ENCODE results near the gene DNAH7. TPM values are rescaled to one million over a fixed set of nuclear protein-coding genes. Genes with fewer than 3 reads are reported as not detected.

DNAH7 gene
- total RNA-seq, 1 donor from 2014 or later: 9.2 TPM

- H3K4me3 ChIP-seq: no peak overlapping the region
- DNase-seq (no peak), ATAC-seq (no peak)
- TF ChIP-seq CTCF (IDR thresholded peaks at IDR 0.05): no peak
- no peaks in the 10 kb centered on the region for H3K27me3 ChIP-seq (ENCODE audit: low read depth)
- H3K27ac ChIP-seq: no peak overlapping the region
- intact Hi-C loops (cut with DNase I): no loop called here
- no peaks in the 10 kb centered on the region for H3K4me1 ChIP-seq
- H3K36me3 ChIP-seq: no peaks in the 10 kb centered on the region
- H3K9me3 ChIP-seq: no peaks in the 10 kb centered on the region
These were observed 204.3 kb downstream of the DNAH7 start for GRCh38 chr2:195864316-195864715.

- no peaks in the 10 kb centered on the region for H3K4me1 ChIP-seq
- H3K4me3 ChIP-seq: no peak overlapping the region
- intact Hi-C loops (cut with DNase I): no loop called here
- H3K27ac ChIP-seq: no peak overlapping the region
- DNase-seq (no peak), ATAC-seq (peak; percentile 55 to 70)
- H3K9me3 ChIP-seq: no peaks in the 10 kb centered on the region
- TF ChIP-seq CTCF (IDR thresholded peaks at IDR 0.05): no peak
- H3K27me3 ChIP-seq (ENCODE audit: low read depth): no peaks in the 10 kb centered on the region
- no peaks in the 10 kb centered on the region for H3K36me3 ChIP-seq
These were observed 205.1 kb downstream of the DNAH7 start for GRCh38 chr2:195863564-195863963.

- Histone ChIP-seq H3K4me1 (no peaks in the 10 kb centered on the region), H3K4me3 (no peak overlapping the region), H3K27me3 (ENCODE audit: low read depth) (no peaks in the 10 kb centered on the region), H3K9me3 (no peaks in the 10 kb centered on the region), H3K36me3 (no peaks in the 10 kb centered on the region), H3K27ac (no peak overlapping the region)
- no peak for ATAC-seq
- DNase-seq: no peak
- intact Hi-C loops (cut with DNase I): no loop called here
- no peak for TF ChIP-seq CTCF (IDR thresholded peaks at IDR 0.05)
These were observed 205.5 kb downstream of the DNAH7 start for GRCh38 chr2:195863121-195863520.

GRCh38 chr2:195861821-195862220 lies 206.8 kb downstream of the DNAH7 start:
- TF ChIP-seq CTCF (IDR thresholded peaks at IDR 0.05): no peak

GRCh38 chr2:195859513-195859912 lies 209.1 kb downstream of the DNAH7 start:
- no peaks in the 10 kb centered on the region for H3K4me1 ChIP-seq
- intact Hi-C loops (cut with DNase I): no loop called here

More at GRCh38 chr2:195861821-195862220, 206.8 kb downstream of the DNAH7 start:
- DNase-seq (no peak), ATAC-seq (no peak)
- no peak overlapping the region for H3K27ac ChIP-seq
- intact Hi-C loops (cut with DNase I): no loop called here
- no peak overlapping the region for H3K4me3 ChIP-seq
- H3K27me3 ChIP-seq (ENCODE audit: low read depth): no peaks in the 10 kb centered on the region
- H3K9me3 ChIP-seq: no peaks in the 10 kb centered on the region
- H3K36me3 ChIP-seq: no peaks in the 10 kb centered on the region
- no peaks in the 10 kb centered on the region for H3K4me1 ChIP-seq

More at GRCh38 chr2:195859513-195859912, 209.1 kb downstream of the DNAH7 start:
- no peaks in the 10 kb centered on the region for H3K9me3 ChIP-seq
- no peak overlapping the region for H3K4me3 ChIP-seq
- DNase-seq (no peak), ATAC-seq (no peak)
- no peak for TF ChIP-seq CTCF (IDR thresholded peaks at IDR 0.05)
- no peaks in the 10 kb centered on the region for H3K36me3 ChIP-seq
- no peaks in the 10 kb centered on the region for H3K27me3 ChIP-seq (ENCODE audit: low read depth)
- H3K27ac ChIP-seq: no peak overlapping the region
